Right ventricle myocardium superior (tissue), 1 donor: ENCODE measurements around the gene CRTC3. TPM values are rescaled to one million over a fixed set of nuclear protein-coding genes. Genes with fewer than 3 reads are reported as not detected.
"Not testable (repeated sequence)": the region's sequence is repeated elsewhere in the genome, so short reads cannot be mapped to it uniquely, and the experiment has no call there.

Source experiments
- ATAC-seq: fragments of 200-7000 bp; cut with Tn5 transposase; one replicate; pipeline ENCODE4 v1.9.1; 2020; ENCODE audit warnings: mild to moderate bottlenecking; ENCODE audit not compliant: poor library complexity
- DNase-seq: peaks from one replicate; pipeline ENCODE4 v3.0.0-alpha.2; 2020
- intact Hi-C: fragments of 100-400 bp; cut with DNase I; formaldehyde crosslinking; loops from one replicate; pipeline ENCODE4 v1.11.2; 2022
- total RNA-seq: library from RNA; stranded (reverse); fragmentation: NEBNext Ultra II Directional; extraction: Animal tissue kit (Norgen Biotek cat#: 25700); gene quantifications from one replicate; pipeline ENCODE4 v1.2.1, GENCODE V29; 2021
- donor health status: DM: no; HTN: yes; CAD: no; lungs with severe emphysema.

CRTC3 gene
- total RNA-seq, 1 donor from 2014 or later = 27.2 TPM

GRCh38 chr15:90675464-90675863 is 145.7 kb downstream of the CRTC3 start:
- intact Hi-C loops = no loop called here
- no peak for DNase-seq
- no peak for ATAC-seq

GRCh38 chr15:90677807-90678790 is 148.4 kb downstream of the CRTC3 start:
- intact Hi-C loops = no loop called here
- DNase-seq = no peak
- no peak for ATAC-seq

- intact Hi-C loops = no loop called here
- DNase-seq (no peak), ATAC-seq (no peak)
Measured at GRCh38 chr15:90679959-90680358, 150.2 kb downstream of the CRTC3 start.

- intact Hi-C loops = no loop called here
- peak; percentile 53 for ATAC-seq
Measured at GRCh38 chr15:90680371-90680935, 150.7 kb downstream of the CRTC3 start.

GRCh38 chr15:90681056-90681455 is 151.3 kb downstream of the CRTC3 start:
- intact Hi-C loops = no loop called here
- DNase-seq (no peak), ATAC-seq (no peak)

More at GRCh38 chr15:90680371-90680935, 150.7 kb downstream of the CRTC3 start:
- DNase-seq = no peak

- ATAC-seq (no peak), DNase-seq (no peak)
- intact Hi-C loops = no loop called here
Measured at GRCh38 chr15:90681480-90681879, 151.8 kb downstream of the CRTC3 start.

- intact Hi-C loops = no loop called here
- no peak for ATAC-seq
Measured at GRCh38 chr15:90683371-90683770, 153.6 kb downstream of the CRTC3 start.

GRCh38 chr15:90683876-90684275 is 154.2 kb downstream of the CRTC3 start:
- intact Hi-C loops = no loop called here
- DNase-seq (no peak), ATAC-seq (no peak)

More at GRCh38 chr15:90683371-90683770, 153.6 kb downstream of the CRTC3 start:
- no peak for DNase-seq

GRCh38 chr15:90684281-90684680 is 154.6 kb downstream of the CRTC3 start:
- ATAC-seq = no peak
- intact Hi-C loops = no loop called here
- DNase-seq = no peak

GRCh38 chr15:90685591-90686434 is 156.1 kb downstream of the CRTC3 start:
- intact Hi-C loops = no loop called here
- no peak for DNase-seq
- ATAC-seq = no peak

GRCh38 chr15:90686435-90687218 is 156.9 kb downstream of the CRTC3 start:
- no peak for DNase-seq
- intact Hi-C loops = no loop called here
- no peak for ATAC-seq

- ATAC-seq, intact Hi-C loops, DNase-seq: not testable (repeated sequence)
Measured at GRCh38 chr15:90689326-90689961, 159.7 kb downstream of the CRTC3 start.

- DNase-seq (no peak), ATAC-seq (no peak)
- intact Hi-C loops = no loop called here
Measured at GRCh38 chr15:90690585-90690984, 160.9 kb downstream of the CRTC3 start.

GRCh38 chr15:90691369-90691768 is 161.6 kb downstream of the CRTC3 start:
- intact Hi-C loops = no loop called here
- DNase-seq (no peak), ATAC-seq (no peak)

- no peak for DNase-seq
- intact Hi-C loops = loop anchor here (2.0 kb wide), 1 partner anchor 43 kb away; no protein-coding TSS in a partner anchor
- no peak for ATAC-seq
Measured at GRCh38 chr15:90691982-90692773, 162.5 kb downstream of the CRTC3 start.
